ENCODE measurements around the gene PLCB4. TPM values are rescaled to one million over a fixed set of nuclear protein-coding genes. Genes with fewer than 3 reads are reported as not detected.

PLCB4 gene
- total RNA-seq, 1 experiment from 2014 or later: 10.1 TPM

DNA sequence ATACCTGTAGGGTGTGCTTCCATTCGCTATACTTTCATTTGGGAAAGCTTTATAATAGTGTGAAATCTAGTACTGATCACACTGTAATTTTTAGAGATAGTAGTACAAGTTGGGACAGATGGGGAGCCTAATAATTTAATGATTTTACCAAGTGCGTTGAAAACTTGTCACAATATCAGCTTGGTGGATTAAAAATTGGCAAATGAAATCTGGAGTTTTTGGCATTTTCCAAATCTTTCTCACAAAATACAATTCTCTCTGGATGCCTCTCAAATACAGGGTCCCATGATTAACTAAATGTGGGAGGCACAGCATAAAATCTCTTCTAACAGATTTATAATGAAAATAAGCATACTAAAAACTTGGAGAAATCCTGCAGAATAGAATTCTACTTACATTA, 96.4 kb downstream of the PLCB4 start:
- no peak for DNase-seq
- no peak overlapping the region for H3K4ac ChIP-seq (ENCODE audit: low read depth, low read length)
- H2BK20ac ChIP-seq (ENCODE audit: low read depth, low read length, poor library complexity, severe bottlenecking): no peak overlapping the region
- H3T11ph ChIP-seq (ENCODE audit: low read length): no peak overlapping the region
- H3K27me3 ChIP-seq (ENCODE audit: insufficient read depth, low read length): no peaks in the 10 kb centered on the region
- H3K36me3 Mint-ChIP-seq (ENCODE audit: insufficient read depth in 1 of 3, low read depth in 3 of 3): no peaks in the 10 kb centered on the region
- no peaks in the 10 kb centered on the region for H3K23me2 ChIP-seq (ENCODE audit: insufficient read length, low read depth, low read length, poor library complexity, severe bottlenecking)
- H3K14ac ChIP-seq (ENCODE audit: insufficient read depth, low read length): no peak overlapping the region
- no peak overlapping the region for H2BK15ac ChIP-seq (ENCODE audit: low read depth, low read length)
- H3K9me3 ChIP-seq (ENCODE audit: control insufficient read depth, low read depth, low read length): no peaks in the 10 kb centered on the region
- H3K18ac ChIP-seq (ENCODE audit: insufficient read length, low read depth, low read length): no peak overlapping the region
- no peak overlapping the region for H3K56ac ChIP-seq (ENCODE audit: insufficient read length, low read depth, low read length)
- no peaks in the 10 kb centered on the region; the same call in 1 of the 2 replicates for H3K4me1 ChIP-seq (ENCODE audit: insufficient read depth, low read length)
- no peak overlapping the region for H2BK5ac ChIP-seq (ENCODE audit: insufficient read length, low read length)
- no peaks in the 10 kb centered on the region for H3K79me1 ChIP-seq (ENCODE audit: insufficient read depth, low read depth, low read length, poor library complexity, severe bottlenecking)
- H2AFZ ChIP-seq (ENCODE audit: low read length): no peak overlapping the region
- TF ChIP-seq, protein P1, sequence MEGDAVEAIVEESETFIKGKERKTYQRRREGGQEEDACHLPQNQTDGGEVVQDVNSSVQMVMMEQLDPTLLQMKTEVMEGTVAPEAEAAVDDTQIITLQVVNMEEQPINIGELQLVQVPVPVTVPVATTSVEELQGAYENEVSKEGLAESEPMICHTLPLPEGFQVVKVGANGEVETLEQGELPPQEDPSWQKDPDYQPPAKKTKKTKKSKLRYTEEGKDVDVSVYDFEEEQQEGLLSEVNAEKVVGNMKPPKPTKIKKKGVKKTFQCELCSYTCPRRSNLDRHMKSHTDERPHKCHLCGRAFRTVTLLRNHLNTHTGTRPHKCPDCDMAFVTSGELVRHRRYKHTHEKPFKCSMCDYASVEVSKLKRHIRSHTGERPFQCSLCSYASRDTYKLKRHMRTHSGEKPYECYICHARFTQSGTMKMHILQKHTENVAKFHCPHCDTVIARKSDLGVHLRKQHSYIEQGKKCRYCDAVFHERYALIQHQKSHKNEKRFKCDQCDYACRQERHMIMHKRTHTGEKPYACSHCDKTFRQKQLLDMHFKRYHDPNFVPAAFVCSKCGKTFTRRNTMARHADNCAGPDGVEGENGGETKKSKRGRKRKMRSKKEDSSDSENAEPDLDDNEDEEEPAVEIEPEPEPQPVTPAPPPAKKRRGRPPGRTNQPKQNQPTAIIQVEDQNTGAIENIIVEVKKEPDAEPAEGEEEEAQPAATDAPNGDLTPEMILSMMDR (conservative IDR thresholded peaks at IDR 0.05): no peak
- no peak overlapping the region for H3K27ac Mint-ChIP-seq
- H3K4me3 Mint-ChIP-seq: no peak overlapping the region
- H3K27ac ChIP-seq (ENCODE audit: insufficient read length, low read depth, low read length): no peak overlapping the region
- no peak overlapping the region for H3K23ac ChIP-seq (ENCODE audit: insufficient read length, low read depth, low read length)
- H4K20me1 ChIP-seq (ENCODE audit: control insufficient read depth, insufficient read depth, insufficient read length): no peaks in the 10 kb centered on the region
- H3K4me1 Mint-ChIP-seq: peaks cover 11 to 16% of the 10 kb centered on the region in 2 experiments
- H3K9me3 Mint-ChIP-seq: no peaks in the 10 kb centered on the region
- no peak overlapping the region for H4K8ac ChIP-seq (replicated peaks; ENCODE audit: insufficient read length, low read depth, low read length)
- H3K79me2 ChIP-seq (ENCODE audit: insufficient read depth, low read length): no peaks in the 10 kb centered on the region
- no peak overlapping the region for H3K4me2 ChIP-seq (ENCODE audit: insufficient read depth, insufficient read length, low read length)
- H3K27me3 Mint-ChIP-seq (ENCODE audit: low read depth): no peaks in the 10 kb centered on the region
- H2BK120ac ChIP-seq (ENCODE audit: low read depth, low read length, poor library complexity, severe bottlenecking): no peak overlapping the region
- H2BK12ac ChIP-seq (ENCODE audit: insufficient read length, low read depth, low read length): no peak overlapping the region
- no peak overlapping the region for H4K5ac ChIP-seq (ENCODE audit: insufficient read length, low read depth, low read length)
- H4K91ac ChIP-seq (ENCODE audit: insufficient read length, low read depth, low read length): no peak overlapping the region
- H3K9ac ChIP-seq (ENCODE audit: extremely low read depth, insufficient read length, low read length): no peak overlapping the region
- no peak overlapping the region for H2AK5ac ChIP-seq (ENCODE audit: insufficient read length, low read length)
- WGBS (ENCODE audit: extremely low coverage, insufficient read length, low lambda C conversion rate): no CpG with 5 or more reads among the region's 2 CpGs
